Astrocyte (in vitro differentiated cells and primary cell): ENCODE data around the gene FLOT2. TPM values are rescaled to one million over a fixed set of nuclear protein-coding genes. Genes with fewer than 3 reads are reported as not detected.
"Not testable (repeated sequence)": the region's sequence is repeated elsewhere in the genome, so short reads cannot be mapped to it uniquely, and the experiment has no call there.

Experiments used
- DNase-seq: peaks from one replicate; pipeline ENCODE4 v3.0.0-alpha.2; 2010; ENCODE audit warnings: low read depth
- FAIRE-seq: peaks from 2 replicates; lab custom pipeline; 2011; peaks lifted over from hg19 to GRCh38; lab: Jason Lieb, UNC
- H2AFZ ChIP-seq: 2 replicates; pipeline ENCODE4 v1.6.0; 2012; ENCODE audit warnings: low read depth, low read length, inconsistent platforms
- H3K27ac ChIP-seq: 2 replicates; pipeline ENCODE4 v1.5.1; 2011; ENCODE audit warnings: low read depth, low read length, inconsistent platforms
- H3K27me3 ChIP-seq: 2 replicates; pipeline ENCODE4 v1.6.0; 2011; ENCODE audit warnings: low read length, inconsistent platforms; ENCODE audit not compliant: insufficient read depth
- H3K36me3 ChIP-seq: 2 replicates; pipeline ENCODE4 v1.5.1; 2011; ENCODE audit warnings: low read length, inconsistent platforms; ENCODE audit not compliant: insufficient read depth
- H3K4me1 ChIP-seq: 2 replicates; pipeline ENCODE4 v1.5.1; 2011; ENCODE audit warnings: low read length, inconsistent platforms; ENCODE audit not compliant: insufficient read depth
- H3K4me2 ChIP-seq: 2 replicates; pipeline ENCODE4 v1.6.0; 2012; ENCODE audit warnings: low read length, inconsistent platforms
- H3K4me3 ChIP-seq: 2 replicates; pipeline ENCODE4 v1.5.1; 2011; ENCODE audit warnings: low read depth, mild to moderate bottlenecking, low read length, inconsistent platforms; ENCODE audit not compliant: insufficient read depth
- H3K79me2 ChIP-seq: 2 replicates; pipeline ENCODE4 v1.6.0; 2012; ENCODE audit warnings: mild to moderate bottlenecking, low read length, inconsistent platforms; ENCODE audit not compliant: insufficient read depth
- H3K9ac ChIP-seq: 2 replicates; pipeline ENCODE4 v1.6.0; 2012; ENCODE audit warnings: mild to moderate bottlenecking, low read length, inconsistent platforms
- H3K9me3 ChIP-seq: 2 replicates; pipeline ENCODE4 v1.5.1; 2012; ENCODE audit warnings: low read depth, mild to moderate bottlenecking, low read length, inconsistent platforms; ENCODE audit not compliant: insufficient read depth
- H4K20me1 ChIP-seq: 2 replicates; pipeline ENCODE4 v1.6.0; 2012; ENCODE audit warnings: low read length, inconsistent platforms; ENCODE audit not compliant: insufficient read depth
- H3K27ac Mint-ChIP-seq: one replicate; pipeline ENCODE4 v1.8.0; 2021; ENCODE audit warnings: mild to moderate bottlenecking, mixed read lengths; ENCODE audit not compliant: unreplicated experiment
- H3K27me3 Mint-ChIP-seq: one replicate; pipeline ENCODE4 v1.8.0; 2021; ENCODE audit warnings: low read depth, mixed read lengths; ENCODE audit not compliant: unreplicated experiment
- H3K36me3 Mint-ChIP-seq: one replicate; pipeline ENCODE4 v1.8.0; 2021; ENCODE audit warnings: low read depth, mixed read lengths; ENCODE audit not compliant: unreplicated experiment
- H3K4me1 Mint-ChIP-seq: one replicate; pipeline ENCODE4 v1.8.0; 2021; ENCODE audit warnings: low read depth, mixed read lengths; ENCODE audit not compliant: unreplicated experiment
- H3K4me3 Mint-ChIP-seq: one replicate; pipeline ENCODE4 v1.8.0; 2021; ENCODE audit warnings: mild to moderate bottlenecking, moderate library complexity, mixed read lengths; ENCODE audit not compliant: unreplicated experiment
- H3K9me3 Mint-ChIP-seq: one replicate; pipeline ENCODE4 v1.8.0; 2021; ENCODE audit warnings: mild to moderate bottlenecking, mixed read lengths; ENCODE audit not compliant: unreplicated experiment
- CTCF ChIP-seq: IDR thresholded peaks from 2 replicates; pipeline ENCODE4 v1.5.1; 2011; ENCODE audit warnings: low read depth, mild to moderate bottlenecking, inconsistent platforms, low read length, moderate library complexity; ENCODE audit not compliant: insufficient read depth
- EZH2 ChIP-seq: IDR thresholded peaks from 2 replicates; pipeline ENCODE4 v1.6.1; 2012; ENCODE audit warnings: mild to moderate bottlenecking, low read length, inconsistent platforms; ENCODE audit not compliant: insufficient read depth
- total RNA-seq: library from RNA; stranded (reverse); gene quantifications from 2 replicates; pipeline ENCODE4 v1.2.1, GENCODE V29; 2021

The FLOT2 gene
- total RNA-seq, 1 donor from 2014 or later: 84.4 TPM

- no peak for FAIRE-seq
- Mint-ChIP-seq H3K27ac (peak overlapping the region; percentile 97), H3K4me1 (peaks cover 14% of the 10 kb centered on the region), H3K27me3 (no peaks in the 10 kb centered on the region), H3K36me3 (no peaks in the 10 kb centered on the region), H3K4me3 (peak overlapping the region; percentile 99), H3K9me3 (no peaks in the 10 kb centered on the region)
- Histone ChIP-seq H3K9ac (peak overlapping the region; percentile 90), H3K79me2 (peaks cover 53% of the 10 kb centered on the region), H3K4me1 (peaks cover 8% of the 10 kb centered on the region), H2AFZ (peak overlapping the region; percentile 88), H3K36me3 (no peaks in the 10 kb centered on the region), H3K27me3 (no peaks in the 10 kb centered on the region), H4K20me1 (peaks cover 13% of the 10 kb centered on the region), H3K9me3 (no peaks in the 10 kb centered on the region), H3K4me2 (peak overlapping the region; percentile 93), H3K27ac (peak overlapping the region; percentile 61), H3K4me3 (peak overlapping the region; percentile 92)
- DNase-seq: peak; percentile 13
- TF ChIP-seq EZH2 (no peak), CTCF (no peak)
Observed at GRCh38 chr17:28841901-28842281, 55.6 kb downstream of the FLOT2 start.

- Histone ChIP-seq H3K27me3 (no peaks in the 10 kb centered on the region), H3K4me1 (peaks cover 8% of the 10 kb centered on the region), H3K79me2 (peaks cover 78% of the 10 kb centered on the region), H3K9ac (no peak overlapping the region), H4K20me1 (peaks cover 32% of the 10 kb centered on the region), H2AFZ (no peak overlapping the region), H3K4me3 (no peak overlapping the region), H3K4me2 (peak overlapping the region; percentile 50), H3K27ac (no peak overlapping the region), H3K36me3 (no peaks in the 10 kb centered on the region), H3K9me3 (no peaks in the 10 kb centered on the region)
- TF ChIP-seq CTCF: no peak
- TF ChIP-seq EZH2: no peak
- Mint-ChIP-seq H3K4me1 (peaks cover 16% of the 10 kb centered on the region), H3K27me3 (no peaks in the 10 kb centered on the region), H3K4me3 (no peak overlapping the region), H3K9me3 (no peaks in the 10 kb centered on the region), H3K36me3 (no peaks in the 10 kb centered on the region), H3K27ac (no peak overlapping the region)
- FAIRE-seq (no peak), DNase-seq (no peak)
Observed at GRCh38 chr17:28839221-28839620, 58.3 kb downstream of the FLOT2 start.

- H3K4me2 ChIP-seq, H3K27ac Mint-ChIP-seq, H3K36me3 ChIP-seq, FAIRE-seq, H3K4me1 ChIP-seq, H3K9me3 Mint-ChIP-seq, H3K9ac ChIP-seq, DNase-seq, H3K36me3 Mint-ChIP-seq, H3K9me3 ChIP-seq, H3K27ac ChIP-seq, H2AFZ ChIP-seq, H3K4me3 ChIP-seq, H3K27me3 ChIP-seq, H3K27me3 Mint-ChIP-seq, H3K4me3 Mint-ChIP-seq: not testable (repeated sequence)
- peaks cover 48% of the 10 kb centered on the region for H4K20me1 ChIP-seq
- H3K4me1 Mint-ChIP-seq: peaks cover 14% of the 10 kb centered on the region
- peaks cover 85% of the 10 kb centered on the region for H3K79me2 ChIP-seq
Observed at GRCh38 chr17:28836541-28836940, 61.0 kb downstream of the FLOT2 start.
